Adrenal gland (tissue), 12 donors: Measurements from ENCODE around the gene CCDC146. TPM values are rescaled to one million over a fixed set of nuclear protein-coding genes. Genes with fewer than 3 reads are reported as not detected.
A peak's percentile ranks its signal among the peaks of the same experiment; 100 is the strongest.

Experiments used
- DNase-seq, 7 donors: peaks; one replicate each; pipeline ENCODE4 v3.0.0-alpha.2; 2019 to 2020
- H3K27ac ChIP-seq, 5 donors: fragments of 200-600 bp; sonication (generic) in 4 of 5; 1 replicate in 3 of 5; 2 replicates in 2 of 5; pipeline versions ENCODE4 v1.5.1 to v1.8.0; 2016 to 2020; ENCODE audit warnings: mild to moderate bottlenecking in 1 of 5
- H3K27me3 ChIP-seq: fragments of 200-600 bp; 2 replicates; pipeline ENCODE4 v1.8.0; 2021
- H3K36me3 ChIP-seq, 2 donors: fragments of 200-600 bp; replicated peaks in 1 of 2; 1 replicate in 1 of 2; 2 replicates in 1 of 2; pipeline versions ENCODE4 v1.5.1 to v1.8.0; 2018 to 2022
- H3K4me1 ChIP-seq, 2 donors: fragments of 200-600 bp; replicated peaks in 1 of 2; 1 replicate in 1 of 2; 2 replicates in 1 of 2; pipeline versions ENCODE4 v1.5.1 to v1.8.0; 2018 to 2021
- H3K4me3 ChIP-seq, 4 donors: fragments of 200-600 bp; sonication (generic) in 3 of 4; one replicate each; pipeline ENCODE4 v1.5.1; 2016 to 2018
- H3K9me3 ChIP-seq, 3 donors: fragments of 200-600 bp; sonication (generic) in 1 of 3; replicated peaks in 1 of 3; 1 replicate in 2 of 3; 2 replicates in 1 of 3; pipeline versions ENCODE4 v1.5.1 to v1.8.0; 2016 to 2021
- CTCF ChIP-seq, 6 experiments: fragments of 450-650 bp in 4 of 6; fragments of 200-600 bp in 2 of 6; sonication (generic) in 1 of 6; IDR thresholded peaks; 1 replicate in 5 of 6; 2 replicates in 1 of 6; pipeline versions ENCODE4 v1.5.1 to v1.8.0; 2016 to 2021; ENCODE audit warnings: antibody characterized with exemption in 6 of 6, mild to moderate bottlenecking in 2 of 6, moderate library complexity in 1 of 6
- POLR2A ChIP-seq, 2 donors: fragments of 450-650 bp; IDR thresholded peaks; one replicate each; pipeline ENCODE4 v1.6.1; 2017; ENCODE audit warnings: antibody characterized with exemption in 2 of 2, mild to moderate bottlenecking in 2 of 2, moderate library complexity in 1 of 2
- WGBS, 4 donors: extraction: QIAGEN DNeasy Blood & Tissue Kit in 2 of 4; methylation state at CpG; one replicate each; pipeline versions ENCODE4 v1.1.5 to v1.1.7; 2013 to 2017; 5-methylcytosine and 5-hydroxymethylcytosine counted together
- intact Hi-C, 2 donors: fragments of 100-400 bp; cut with DNase I; formaldehyde crosslinking; loops; one replicate each; pipeline versions ENCODE4 v1.14.1 to v1.15.0; 2022 to 2023
- polyA plus RNA-seq, 3 donors: library from polyadenylated mRNA; stranded (reverse); fragments of 200-250 nt in 2 of 3; fragments of 350-450 nt in 1 of 3; fragmentation: Illumina TruSeq in 1 of 3; extraction: RNeasy Lipid Tissue Mini Kit (QIAGEN cat#74804) in 1 of 3; gene quantifications; one replicate each; pipeline ENCODE4 v1.2.3, GENCODE V29; 2013 to 2014
- total RNA-seq, 9 donors: library from RNA; depleted of rRNA in 4 of 9; stranded (reverse); fragments of >200 nt in 4 of 9; fragments of 120-200 nt in 1 of 9; fragmentation: NEBNext Ultra II Directional in 1 of 9; extraction: Animal tissue kit (Norgen Biotek cat#: 25700) in 1 of 9; gene quantifications; one replicate each; pipeline versions ENCODE4 v1.1.0 to v1.2.4, GENCODE V29; 2013 to 2023
- donor health status: healthy with polysubstance abuse.
- donor health status: Bipolar disorder and iron deficiency.
- donor health status: DM: yes; HTN: yes; CAD: no.
- donor health status: DM: no; HTN: no; CAD: no.
- donor health status: DM: no; HTN: no; CAD: no.
- donor health status: DM: yes; HTN: yes; CAD: no.

Gene CCDC146
- total and polyA plus RNA-seq, 12 donors, result 0.79 to 8.7 (median 5.1) TPM

GRCh38 chr7:77335581-77335980 is 213.2 kb downstream of the CCDC146 start:
- peaks cover 3 to 15% of the 10 kb centered on the region in 2 donors for H3K4me1 ChIP-seq
- no peak overlapping the region for H3K27ac ChIP-seq
- DNase-seq, result no peak

GRCh38 chr7:77337456-77337990 is 215.1 kb downstream of the CCDC146 start:
- H3K9me3 ChIP-seq, result no peaks in the 10 kb centered on the region
- no peak overlapping the region for H3K27ac ChIP-seq
- H3K27me3 ChIP-seq, result no peaks in the 10 kb centered on the region
- TF ChIP-seq CTCF (IDR thresholded peaks at IDR 0.05) (no peak), POLR2A (IDR thresholded peaks at IDR 0.05) (no peak)
- intact Hi-C loops, result loop anchor here in 1 of 2 donors (10.0 kb wide), 1 partner anchor 213 kb away; the partner anchor contains the start of gene CCDC146
- peaks cover 0 to 7% of the 10 kb centered on the region in 2 donors for H3K4me1 ChIP-seq
- 84 to 91% (median 89%) methylated on average over 2 of the region's 2 CpGs for WGBS, 4 donors
- H3K36me3 ChIP-seq, result no peaks in the 10 kb centered on the region
- DNase-seq, result no peak
- H3K4me3 ChIP-seq, result no peak overlapping the region

More at GRCh38 chr7:77335581-77335980, 213.2 kb downstream of the CCDC146 start:
- Histone ChIP-seq H3K4me3 (no peak overlapping the region), H3K9me3 (no peaks in the 10 kb centered on the region), H3K27me3 (no peaks in the 10 kb centered on the region), H3K36me3 (no peaks in the 10 kb centered on the region)
- intact Hi-C loops, result loop anchor here in 1 of 2 donors (10.0 kb wide), 1 partner anchor 211 kb away; the partner anchor contains the start of gene CCDC146
- no peak for TF ChIP-seq CTCF (IDR thresholded peaks at IDR 0.05)
- no peak for TF ChIP-seq POLR2A (IDR thresholded peaks at IDR 0.05)

- 64 to 78% (median 73%) methylated on average over 3 to 4 of the region's 4 CpGs for WGBS, 4 donors
- no peak for DNase-seq
- intact Hi-C loops, result loop anchor here in 1 of 2 donors (10.0 kb wide), 1 partner anchor 213 kb away; the partner anchor contains the start of gene CCDC146
- H3K27ac ChIP-seq, result no peak overlapping the region
- H3K4me3 ChIP-seq, result no peak overlapping the region
- no peaks in the 10 kb centered on the region for H3K9me3 ChIP-seq
- no peaks in the 10 kb centered on the region for H3K27me3 ChIP-seq
- no peaks in the 10 kb centered on the region for H3K36me3 ChIP-seq
- peaks cover 0 to 7% of the 10 kb centered on the region in 2 donors for H3K4me1 ChIP-seq
- no peak for TF ChIP-seq CTCF (IDR thresholded peaks at IDR 0.05)
- no peak for TF ChIP-seq POLR2A (IDR thresholded peaks at IDR 0.05)
Observed at GRCh38 chr7:77338260-77338659, 215.8 kb downstream of the CCDC146 start.

GRCh38 chr7:77338883-77339629 is 216.6 kb downstream of the CCDC146 start:
- WGBS, 4 donors, result 67 to 90% (median 77%) methylated on average over 5 of the region's 5 CpGs
- Histone ChIP-seq H3K4me3 (no peak overlapping the region), H3K9me3 (no peaks in the 10 kb centered on the region), H3K4me1 (peaks cover 0 to 7% of the 10 kb centered on the region in 2 donors), H3K27ac (peak overlapping the region in 1 of 5 donors; percentile 10), H3K27me3 (no peaks in the 10 kb centered on the region), H3K36me3 (no peaks in the 10 kb centered on the region)
- TF ChIP-seq CTCF (IDR thresholded peaks at IDR 0.05) (no peak), POLR2A (IDR thresholded peaks at IDR 0.05) (no peak)
- intact Hi-C loops, result loop anchor here in 1 of 2 donors (10.0 kb wide), 1 partner anchor 214 kb away; the partner anchor contains the start of gene CCDC146
- DNase-seq, result peak in 1 of 7 donors; percentile 13
